Mononuclear cell (primary cell): ENCODE results near the gene COPB1. TPM values are rescaled to one million over a fixed set of nuclear protein-coding genes. Genes with fewer than 3 reads are reported as not detected.

ENCODE experiments used
- H3K27me3 ChIP-seq: 2 replicates; pipeline ENCODE4 v1.6.0; 2011; ENCODE audit warnings: low read length, control low read depth; ENCODE audit not compliant: insufficient read depth
- H3K4me1 ChIP-seq: 2 replicates; pipeline ENCODE4 v1.5.1; 2011; ENCODE audit warnings: mild to moderate bottlenecking, low read length, control low read depth; ENCODE audit not compliant: insufficient read depth
- H3K4me3 ChIP-seq: 2 replicates; pipeline ENCODE4 v1.5.1; 2011; ENCODE audit warnings: mild to moderate bottlenecking, low read length, moderate library complexity
- H3K9me3 ChIP-seq: 2 replicates; pipeline ENCODE4 v1.5.1; 2011; ENCODE audit warnings: low read depth, mild to moderate bottlenecking, control low read depth, low read length
- total RNA-seq: library from RNA; depleted of rRNA; stranded (reverse); fragments of >200 nt; gene quantifications from one replicate; pipeline ENCODE4 v1.2.3, GENCODE V29; 2012

Gene COPB1
- total RNA-seq, 1 donor: 127 TPM

- no peaks in the 10 kb centered on the region for H3K27me3 ChIP-seq
- H3K9me3 ChIP-seq: no peaks in the 10 kb centered on the region
- no peaks in the 10 kb centered on the region for H3K4me1 ChIP-seq
- H3K4me3 ChIP-seq: no peak overlapping the region
These were observed 76.8 kb downstream of the COPB1 start for GRCh38 chr11:14422814-14423182.

DNA sequence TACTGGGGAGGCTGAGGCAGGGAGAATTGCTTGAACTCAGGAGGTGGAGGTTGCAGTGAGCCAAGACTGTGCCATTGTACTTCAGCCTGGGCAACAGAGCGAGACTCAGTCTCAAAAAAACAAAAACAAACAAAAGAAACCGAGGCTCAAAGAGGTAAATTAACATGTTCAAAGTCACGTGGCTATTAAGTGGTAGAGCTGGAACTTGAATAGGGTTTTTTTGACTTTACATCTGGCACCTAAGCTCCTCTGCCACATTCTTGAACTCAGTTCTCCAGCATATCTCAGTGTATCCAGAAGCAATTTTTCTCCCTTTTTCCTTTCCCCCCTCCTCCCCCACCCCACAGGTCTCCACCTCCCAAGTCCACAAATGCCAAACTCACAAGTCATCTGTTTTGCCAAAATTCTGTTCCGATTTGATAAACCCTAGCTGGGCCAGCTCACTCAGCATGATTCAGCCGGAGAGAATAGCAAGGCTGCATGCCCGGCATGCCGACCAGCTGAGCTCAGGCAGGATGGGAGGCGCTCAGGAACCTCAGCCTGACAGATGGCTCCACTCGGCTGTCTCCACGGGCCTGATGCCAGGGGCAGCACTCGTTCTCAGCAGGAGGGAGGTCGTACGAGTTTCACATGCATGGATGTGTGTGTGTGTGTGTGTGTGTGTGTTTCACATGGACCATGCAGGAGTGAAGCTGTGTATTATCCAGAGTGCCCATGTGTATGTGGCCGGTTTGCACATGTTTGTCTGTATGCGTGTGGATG lies 77.4 kb downstream of the COPB1 start:
- H3K4me1 ChIP-seq: no peaks in the 10 kb centered on the region
- H3K9me3 ChIP-seq: no peaks in the 10 kb centered on the region
- H3K4me3 ChIP-seq: no peak overlapping the region
- no peaks in the 10 kb centered on the region for H3K27me3 ChIP-seq

DNA sequence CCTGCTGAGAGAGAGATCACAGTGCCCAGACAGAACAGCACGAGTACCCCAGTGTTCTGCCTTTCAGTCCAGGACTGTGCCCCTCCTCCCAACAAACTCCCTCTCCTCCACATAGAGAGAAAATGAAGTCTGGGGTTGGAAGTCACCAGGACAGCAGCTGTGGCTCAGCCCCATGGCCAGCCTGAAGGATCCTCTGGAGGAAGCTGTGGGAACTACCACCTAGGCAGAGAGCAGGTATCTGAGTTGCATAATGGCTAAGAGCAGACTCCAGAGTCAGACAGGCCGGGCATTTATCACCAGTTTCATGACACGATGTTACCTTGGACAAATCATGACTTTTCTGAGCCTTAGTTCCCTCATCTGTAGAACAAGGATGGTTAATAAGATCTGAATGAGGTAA lies 79.4 kb downstream of the COPB1 start:
- no peaks in the 10 kb centered on the region for H3K9me3 ChIP-seq
- H3K4me1 ChIP-seq: peaks cover 5% of the 10 kb centered on the region
- H3K27me3 ChIP-seq: no peaks in the 10 kb centered on the region
- H3K4me3 ChIP-seq: no peak overlapping the region

DNA sequence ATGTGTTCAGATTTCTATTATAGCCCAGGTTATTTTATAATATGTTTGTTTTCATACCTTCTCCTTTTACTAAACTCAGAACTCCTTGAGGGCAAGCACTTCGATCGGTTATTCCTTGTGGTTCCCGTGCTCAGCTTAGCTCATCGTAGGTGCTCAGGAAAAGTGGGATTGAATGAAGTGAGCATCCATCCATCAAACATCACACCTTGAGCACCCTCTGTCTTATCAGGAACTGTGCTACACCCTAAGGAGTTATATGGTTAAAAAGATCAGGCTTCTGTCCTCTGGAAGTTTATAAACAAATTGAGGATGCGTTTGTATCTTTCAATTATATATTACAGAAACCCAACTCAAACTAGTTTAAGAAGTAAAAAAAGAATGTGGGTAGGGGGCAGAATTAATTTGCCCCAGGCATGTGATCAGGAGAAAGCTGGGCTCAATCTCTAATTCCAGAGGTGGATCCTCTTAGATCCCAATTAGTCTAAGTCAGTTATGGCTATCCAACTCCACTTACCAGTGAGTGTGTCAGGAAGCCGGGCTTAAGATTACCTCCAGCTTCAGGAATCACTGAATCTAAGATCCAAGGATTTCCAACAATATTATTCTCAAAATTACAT lies 80.7 kb downstream of the COPB1 start:
- H3K9me3 ChIP-seq: no peaks in the 10 kb centered on the region
- H3K4me1 ChIP-seq: peaks cover 13% of the 10 kb centered on the region
- H3K27me3 ChIP-seq: no peaks in the 10 kb centered on the region
- H3K4me3 ChIP-seq: no peak overlapping the region

GRCh38 chr11:14417617-14418374 lies 81.8 kb downstream of the COPB1 start:
- Histone ChIP-seq H3K4me1 (peaks cover 13% of the 10 kb centered on the region), H3K9me3 (no peaks in the 10 kb centered on the region), H3K4me3 (no peak overlapping the region), H3K27me3 (no peaks in the 10 kb centered on the region)

DNA sequence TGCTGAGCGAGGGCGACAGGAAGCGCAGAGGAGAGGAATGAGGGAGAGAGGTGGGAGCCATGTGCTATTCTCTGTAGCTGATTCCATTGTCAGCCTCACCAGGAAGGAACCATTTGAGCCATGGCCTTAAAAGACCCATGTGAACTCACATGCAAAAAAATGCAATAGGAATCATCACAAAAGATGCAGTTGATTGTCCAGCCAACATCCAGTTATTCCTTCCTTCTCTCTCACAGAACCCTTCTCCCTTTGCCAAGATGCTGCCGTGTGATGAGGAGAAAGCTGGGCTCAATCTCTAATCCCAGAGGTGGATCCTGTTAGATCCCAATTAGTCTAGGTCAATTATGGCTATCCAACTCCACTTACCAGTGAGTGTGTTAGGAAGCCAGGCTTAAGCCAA lies 82.4 kb downstream of the COPB1 start:
- Histone ChIP-seq H3K9me3 (no peaks in the 10 kb centered on the region), H3K4me3 (no peak overlapping the region), H3K4me1 (peaks cover 13% of the 10 kb centered on the region), H3K27me3 (no peaks in the 10 kb centered on the region)

DNA sequence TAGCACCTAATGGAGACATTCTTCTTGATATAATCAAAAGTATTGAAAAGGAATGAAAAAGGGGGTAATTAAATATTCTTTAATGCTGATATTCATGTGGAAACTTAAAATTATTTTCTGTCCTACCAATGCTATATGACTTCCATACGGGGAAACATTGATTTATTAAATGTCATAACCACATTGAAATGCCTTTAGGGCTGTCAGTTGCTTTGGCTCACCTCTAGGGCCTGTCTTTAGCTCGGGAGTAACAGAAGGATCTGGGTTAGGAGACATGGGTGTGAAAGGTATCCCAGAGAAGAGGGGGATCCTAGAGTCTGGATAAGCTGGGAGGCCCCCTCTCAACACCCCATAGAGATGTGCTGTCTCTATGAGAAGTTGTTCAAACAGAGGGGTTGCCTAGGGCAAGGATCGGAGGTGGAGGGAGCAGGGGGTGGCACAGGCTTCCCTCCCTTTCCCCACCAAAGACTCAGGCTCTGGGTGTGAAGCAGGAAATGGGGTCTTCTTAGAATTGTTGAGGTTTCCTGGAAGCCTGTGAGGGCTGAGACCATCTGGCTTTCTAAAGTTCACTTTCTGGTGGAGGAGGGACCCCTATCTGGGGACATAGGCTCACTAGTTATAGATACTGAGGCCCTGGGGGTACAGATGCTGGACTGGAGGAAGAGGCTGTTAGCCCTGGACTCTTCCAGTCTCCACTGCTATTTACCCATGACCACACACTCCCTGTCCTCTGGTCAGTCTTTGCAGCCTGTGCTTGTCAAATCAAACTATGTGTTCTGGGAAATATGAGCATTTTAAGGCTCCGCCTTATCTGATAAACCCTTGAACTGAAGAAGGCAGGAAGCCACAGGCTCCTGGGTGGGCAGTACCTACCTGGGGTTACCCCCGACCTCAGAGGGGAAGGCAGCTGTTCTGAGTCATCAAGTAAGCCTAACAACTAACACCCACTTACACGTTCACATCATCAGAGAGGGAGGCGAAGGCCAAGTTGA lies 84.8 kb downstream of the COPB1 start:
- peaks cover 13% of the 10 kb centered on the region for H3K4me1 ChIP-seq
- H3K9me3 ChIP-seq: no peaks in the 10 kb centered on the region
- H3K4me3 ChIP-seq: no peak overlapping the region
- H3K27me3 ChIP-seq: no peaks in the 10 kb centered on the region

DNA sequence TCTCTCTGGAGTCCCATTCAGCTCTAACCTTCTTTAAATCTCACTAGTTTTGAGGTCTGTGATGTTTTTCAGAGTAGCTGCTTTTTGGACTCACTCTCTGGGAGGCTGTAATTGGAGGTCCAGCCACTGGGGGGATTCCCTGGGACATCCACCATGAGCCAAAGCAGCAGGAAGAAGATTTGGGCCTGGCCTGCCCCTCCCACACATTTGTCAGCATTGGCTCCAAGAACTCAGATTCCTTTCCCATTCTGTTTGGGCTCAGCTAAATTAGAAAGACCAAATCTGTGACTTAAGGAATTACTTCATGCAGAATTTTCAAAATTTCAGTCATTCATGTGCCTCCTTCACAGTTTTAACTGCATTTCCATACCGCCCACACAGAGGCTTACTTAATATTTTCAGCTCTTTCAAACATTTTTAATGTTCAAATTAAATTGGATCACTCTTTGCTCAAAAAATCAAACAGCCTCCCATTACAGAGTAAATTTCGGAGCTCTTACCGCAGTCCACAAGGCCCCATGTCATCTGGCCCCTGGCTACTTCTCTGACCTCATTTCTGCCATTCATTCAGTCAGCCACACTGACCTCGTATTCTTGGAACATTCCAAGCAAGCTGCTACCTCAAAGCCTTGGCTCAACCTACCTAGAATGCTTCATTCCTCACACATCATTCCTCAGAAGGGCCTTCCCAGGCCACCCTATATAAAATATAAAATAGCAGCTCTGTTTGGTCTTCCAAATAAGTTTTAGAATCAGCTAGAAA lies 86.1 kb downstream of the COPB1 start:
- Histone ChIP-seq H3K4me1 (peaks cover 13% of the 10 kb centered on the region), H3K9me3 (no peaks in the 10 kb centered on the region), H3K4me3 (no peak overlapping the region), H3K27me3 (no peaks in the 10 kb centered on the region)

DNA sequence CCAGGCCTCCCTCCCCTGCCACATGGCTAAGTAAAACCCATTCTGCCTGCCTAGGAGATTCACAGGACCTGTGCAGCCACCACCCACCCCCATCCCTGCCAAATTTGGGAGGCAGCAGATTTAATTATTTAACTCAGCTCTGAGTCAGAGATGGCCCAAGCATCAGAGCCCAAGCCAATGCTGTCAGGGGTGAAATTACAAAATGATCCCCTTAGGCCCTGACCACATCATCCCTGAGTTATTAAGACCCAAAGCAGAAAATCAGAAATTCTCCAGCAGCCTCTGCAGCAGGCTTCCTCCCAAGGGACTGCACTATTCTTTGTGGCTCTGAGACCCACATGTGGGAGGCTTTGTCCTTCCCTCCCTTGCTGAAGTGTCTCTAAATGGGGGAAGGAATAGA lies 87.8 kb downstream of the COPB1 start:
- H3K4me3 ChIP-seq: no peak overlapping the region
- H3K27me3 ChIP-seq: no peaks in the 10 kb centered on the region
- H3K4me1 ChIP-seq: peaks cover 13% of the 10 kb centered on the region
- no peaks in the 10 kb centered on the region for H3K9me3 ChIP-seq

DNA sequence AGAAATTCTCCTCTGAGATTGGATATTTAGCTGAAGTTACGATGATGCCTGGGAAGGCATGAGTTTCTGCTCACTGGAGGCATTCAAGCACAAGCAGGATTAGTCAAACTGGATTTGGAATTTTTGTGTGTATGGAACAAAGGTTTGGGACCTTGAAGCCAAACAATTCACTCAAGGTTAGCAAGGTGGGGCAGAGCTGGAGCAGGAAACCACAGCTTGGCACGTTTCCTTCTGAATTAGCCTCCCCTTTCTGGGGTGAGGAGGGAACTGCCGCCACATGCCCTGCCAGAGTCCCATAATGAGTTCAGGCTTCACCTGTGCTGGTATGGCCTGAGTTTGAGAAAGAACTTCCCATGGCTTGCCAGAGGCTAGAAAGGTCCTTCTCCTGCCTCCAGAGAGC lies 89.7 kb downstream of the COPB1 start:
- no peaks in the 10 kb centered on the region for H3K27me3 ChIP-seq
- H3K4me1 ChIP-seq: peaks cover 4% of the 10 kb centered on the region
- no peaks in the 10 kb centered on the region for H3K9me3 ChIP-seq
- H3K4me3 ChIP-seq: no peak overlapping the region

- Histone ChIP-seq H3K4me3 (no peak overlapping the region), H3K9me3 (no peaks in the 10 kb centered on the region), H3K27me3 (no peaks in the 10 kb centered on the region), H3K4me1 (no peaks in the 10 kb centered on the region)
These were observed 91.0 kb downstream of the COPB1 start for GRCh38 chr11:14408612-14409011.
